HL-60/S4 (cell line): ENCODE data around the gene KLRF1.

ENCODE experiments used
- in situ Hi-C: fragments of 300-500 bp; cut with MboI; formaldehyde crosslinking; loops from 2 replicates; pipeline ENCODE4 v1.14.3; 2022; ENCODE audit warnings: low sequenced_read_pairs

KLRF1 gene

GRCh38 chr12:9827209-9827888, at the start of gene KLRF1:
KLRF1 (plus strand) TSS chr12:9827481; CDS start chr12:9827545, 64 bp downstream.
- in situ Hi-C loops: no loop called here

GRCh38 chr12:9779209-9779608, 48.1 kb upstream of the KLRF1 start:
- in situ Hi-C loops: no loop called here

GRCh38 chr12:9781360-9781759, 45.9 kb upstream of the KLRF1 start:
- in situ Hi-C loops: no loop called here

GRCh38 chr12:9782547-9783382, 44.5 kb upstream of the KLRF1 start:
- in situ Hi-C loops: no loop called here

- in situ Hi-C loops: no loop called here
These were observed 43.0 kb upstream of the KLRF1 start for GRCh38 chr12:9784326-9784725.

GRCh38 chr12:9784816-9785215, 42.5 kb upstream of the KLRF1 start:
- in situ Hi-C loops: loop anchor here (5.0 kb wide), 1 partner anchor 33 kb away; no protein-coding TSS in a partner anchor

GRCh38 chr12:9786726-9787717, 40.3 kb upstream of the KLRF1 start:
- in situ Hi-C loops: loop anchor here (5.0 kb wide), 1 partner anchor 35 kb away; no protein-coding TSS in a partner anchor

GRCh38 chr12:9792185-9792900, 34.9 kb upstream of the KLRF1 start:
- in situ Hi-C loops: no loop called here

GRCh38 chr12:9792961-9793617, 34.2 kb upstream of the KLRF1 start:
- in situ Hi-C loops: no loop called here

- in situ Hi-C loops: no loop called here
These were observed 33.4 kb upstream of the KLRF1 start for GRCh38 chr12:9793779-9794395.

GRCh38 chr12:9794484-9795093, 32.7 kb upstream of the KLRF1 start:
- in situ Hi-C loops: no loop called here

- in situ Hi-C loops: no loop called here
These were observed 31.3 kb upstream of the KLRF1 start for GRCh38 chr12:9795945-9796344.

GRCh38 chr12:9796346-9796745, 30.9 kb upstream of the KLRF1 start:
- in situ Hi-C loops: no loop called here

- in situ Hi-C loops: no loop called here
These were observed 30.3 kb upstream of the KLRF1 start for GRCh38 chr12:9796971-9797370.

GRCh38 chr12:9797722-9798619, 29.3 kb upstream of the KLRF1 start:
- in situ Hi-C loops: no loop called here

- in situ Hi-C loops: loop anchor here (25.0 kb wide), 2 partner anchors 212 to 337 kb away; partner anchors contain the start of genes CLEC12B and CLEC7A
These were observed 27.3 kb upstream of the KLRF1 start for GRCh38 chr12:9799961-9800360.

- in situ Hi-C loops: loop anchor here (25.0 kb wide), 2 partner anchors 206 to 331 kb away; partner anchors contain the start of genes CLEC12B and CLEC7A
These were observed 21.4 kb upstream of the KLRF1 start for GRCh38 chr12:9805883-9806282.

GRCh38 chr12:9806714-9807113, 20.6 kb upstream of the KLRF1 start:
- in situ Hi-C loops: loop anchor here (25.0 kb wide), 2 partner anchors 206 to 331 kb away; partner anchors contain the start of genes CLEC12B and CLEC7A
